EH (cell line): ENCODE measurements around the gene BRWD1.

Experiments
- DNase-seq: peaks from one replicate; pipeline ENCODE4 v3.0.0-alpha.2; 2015; ENCODE audit warnings: low read depth

BRWD1 gene

GRCh38 chr21:39134288-39134810 is 179.1 kb downstream of the BRWD1 start:
- DNase-seq = no peak
